SK-N-MC (cell line): ENCODE results near the gene LRP11.

Experiments used
- EZH2 ChIP-seq: fragments of 200-600 bp; sonication (generic); IDR thresholded peaks from one replicate; pipeline ENCODE4 v1.6.1; 2017; ENCODE audit warnings: antibody characterized with exemption
- POLR2AphosphoS5 ChIP-seq: IDR thresholded peaks from 2 replicates; pipeline ENCODE4 v1.6.1; 2012; ENCODE audit warnings: mild to moderate bottlenecking, low read depth, low read length, borderline replicate concordance

DNA sequence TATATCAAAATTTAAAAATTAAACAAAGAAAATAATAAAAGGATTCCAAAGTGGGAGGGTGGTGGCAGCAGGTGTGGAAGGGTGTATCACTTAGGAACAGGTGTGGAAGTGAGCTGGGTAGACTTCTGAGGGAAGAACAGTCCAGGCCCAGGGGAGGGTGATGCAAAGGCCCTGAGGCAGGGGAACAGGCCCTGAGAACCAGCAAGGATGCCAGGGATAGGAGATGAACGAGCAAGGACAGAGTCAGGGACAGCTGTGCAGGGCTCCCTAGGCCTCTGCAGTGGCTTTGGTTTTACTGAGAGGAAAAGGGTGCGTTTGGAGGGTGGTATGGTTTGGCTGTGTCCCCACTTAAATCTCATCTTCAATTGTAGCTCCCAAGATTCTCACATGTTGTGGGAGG, 43.2 kb upstream of the LRP11 start:
- TF ChIP-seq POLR2AphosphoS5 (no peak), EZH2 (no peak)
